HL-60 (cell line): ENCODE data around the gene SRMS.

Experiments used
- CTCF ChIP-seq: IDR thresholded peaks from one replicate; pipeline ENCODE4 v1.5.1; 2011; ENCODE audit warnings: low read length, control low read depth, inconsistent platforms; ENCODE audit not compliant: insufficient read depth
- GABPA ChIP-seq: IDR thresholded peaks from 2 replicates; pipeline ENCODE4 v1.6.1; 2012; ENCODE audit warnings: low read depth
- POLR2AphosphoS5 ChIP-seq: IDR thresholded peaks from 2 replicates; pipeline ENCODE4 v1.6.1; 2012; ENCODE audit warnings: low read depth
- REST ChIP-seq: IDR thresholded peaks from 2 replicates; pipeline ENCODE4 v1.6.1; 2012; ENCODE audit warnings: low read depth; ENCODE audit not compliant: insufficient replicate concordance
- SPI1 ChIP-seq: IDR thresholded peaks from 2 replicates; pipeline ENCODE4 v1.6.1; 2012; ENCODE audit warnings: low read depth, mild to moderate bottlenecking, borderline replicate concordance

GRCh38 chr20:63551068-63551467, 3.5 kb upstream of the SRMS start:
- TF ChIP-seq CTCF, result no peak
- no peak for TF ChIP-seq REST
- no peak for TF ChIP-seq POLR2AphosphoS5
- TF ChIP-seq GABPA, result no peak
- TF ChIP-seq SPI1, result no peak
